WERI-Rb-1 (cell line): ENCODE results near the gene CHMP5.

Source experiments
- DNase-seq: peaks from one replicate; pipeline ENCODE4 v3.0.0-alpha.2; 2020
- H3K27ac ChIP-seq: fragments of 250-450 bp; sonication (Bioruptor Pico); 2 replicates; pipeline ENCODE4 v1.5.1; 2020; ENCODE audit warnings: mild to moderate bottlenecking, moderate library complexity
- H3K27me3 ChIP-seq: fragments of 250-450 bp; sonication (Bioruptor Pico); 2 replicates; pipeline ENCODE4 v1.5.1; 2021; ENCODE audit warnings: mild to moderate bottlenecking, low read depth, moderate library complexity; ENCODE audit not compliant: insufficient read depth, severe bottlenecking
- H3K36me3 ChIP-seq: fragments of 250-450 bp; sonication (Bioruptor Pico); 2 replicates; pipeline ENCODE4 v1.5.1; 2020; ENCODE audit warnings: mild to moderate bottlenecking, moderate library complexity
- H3K4me3 ChIP-seq: 2 replicates; pipeline ENCODE4 v1.5.1; 2011; ENCODE audit warnings: low read depth, mild to moderate bottlenecking, control low read depth, low read length
- H3K9me3 ChIP-seq: fragments of 250-450 bp; sonication (Bioruptor Pico); 2 replicates; pipeline ENCODE4 v1.5.1; 2021; ENCODE audit warnings: mild to moderate bottlenecking, moderate library complexity; ENCODE audit not compliant: severe bottlenecking
- CTCF ChIP-seq: IDR thresholded peaks from 2 replicates; pipeline ENCODE4 v1.5.1; 2011; ENCODE audit warnings: low read depth, mild to moderate bottlenecking, control low read depth, inconsistent platforms, low read length

The CHMP5 gene

GRCh38 chr9:33318781-33319180 lies 53.9 kb downstream of the CHMP5 start:
- H3K9me3 ChIP-seq: no peaks in the 10 kb centered on the region
- no peak overlapping the region for H3K27ac ChIP-seq
- H3K36me3 ChIP-seq: peaks cover 62% of the 10 kb centered on the region
- TF ChIP-seq CTCF: no peak
- H3K4me3 ChIP-seq: no peak overlapping the region
- no peak for DNase-seq
- H3K27me3 ChIP-seq: no peaks in the 10 kb centered on the region

- H3K27ac ChIP-seq: no peak overlapping the region
- TF ChIP-seq CTCF: no peak
- DNase-seq: no peak
- H3K4me3 ChIP-seq: no peak overlapping the region
- H3K27me3 ChIP-seq: no peaks in the 10 kb centered on the region
- H3K36me3 ChIP-seq: peaks cover 63% of the 10 kb centered on the region
- H3K9me3 ChIP-seq: no peaks in the 10 kb centered on the region
Measured at GRCh38 chr9:33320230-33320567, 55.4 kb downstream of the CHMP5 start.

GRCh38 chr9:33320568-33321261 lies 55.9 kb downstream of the CHMP5 start:
- no peak overlapping the region for H3K27ac ChIP-seq
- no peak overlapping the region for H3K4me3 ChIP-seq
- H3K36me3 ChIP-seq: peaks cover 65% of the 10 kb centered on the region
- no peak for DNase-seq
- no peaks in the 10 kb centered on the region for H3K27me3 ChIP-seq
- no peaks in the 10 kb centered on the region for H3K9me3 ChIP-seq
- TF ChIP-seq CTCF: no peak

GRCh38 chr9:33329117-33329563 lies 64.3 kb downstream of the CHMP5 start:
- Histone ChIP-seq H3K27ac (no peak overlapping the region), H3K4me3 (no peak overlapping the region), H3K27me3 (no peaks in the 10 kb centered on the region), H3K9me3 (no peaks in the 10 kb centered on the region), H3K36me3 (peaks cover 58% of the 10 kb centered on the region)
- TF ChIP-seq CTCF: no peak
- no peak for DNase-seq

- peaks cover 57% of the 10 kb centered on the region for H3K36me3 ChIP-seq
Measured at GRCh38 chr9:33329979-33330378, 65.1 kb downstream of the CHMP5 start.

More at GRCh38 chr9:33329979-33330378, 65.1 kb downstream of the CHMP5 start:
- Histone ChIP-seq H3K27me3 (no peaks in the 10 kb centered on the region), H3K4me3 (no peak overlapping the region), H3K27ac (no peak overlapping the region), H3K9me3 (no peaks in the 10 kb centered on the region)
- DNase-seq: no peak
- no peak for TF ChIP-seq CTCF
